ENCODE measurements around the gene TRMT1.
A peak's percentile ranks its signal among the peaks of the same experiment; 100 is the strongest.

TRMT1 gene

GRCh38 chr19:13127811-13128575, 11.5 kb upstream of the TRMT1 start:
- no peak for DNase-seq

DNA sequence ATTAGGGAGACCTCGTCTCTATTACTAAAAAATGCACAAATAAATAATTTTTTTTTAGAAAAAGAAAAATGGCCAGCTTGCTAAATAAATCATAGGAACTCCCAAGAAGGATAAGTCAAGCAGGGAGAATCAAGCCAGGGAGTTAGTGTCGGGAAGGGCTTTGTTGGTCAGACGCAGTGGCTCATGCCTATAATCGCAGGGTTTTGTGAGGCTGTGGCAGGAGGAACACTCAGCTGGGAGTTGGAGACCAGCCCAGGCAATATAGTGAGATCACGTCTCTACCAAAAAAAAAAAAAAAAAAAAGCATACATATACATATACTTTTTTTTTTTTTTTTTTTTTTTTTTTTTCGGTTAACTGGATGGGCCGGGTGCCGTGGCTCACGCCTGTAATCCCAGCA, 10.5 kb upstream of the TRMT1 start:
- no peak for DNase-seq

DNA sequence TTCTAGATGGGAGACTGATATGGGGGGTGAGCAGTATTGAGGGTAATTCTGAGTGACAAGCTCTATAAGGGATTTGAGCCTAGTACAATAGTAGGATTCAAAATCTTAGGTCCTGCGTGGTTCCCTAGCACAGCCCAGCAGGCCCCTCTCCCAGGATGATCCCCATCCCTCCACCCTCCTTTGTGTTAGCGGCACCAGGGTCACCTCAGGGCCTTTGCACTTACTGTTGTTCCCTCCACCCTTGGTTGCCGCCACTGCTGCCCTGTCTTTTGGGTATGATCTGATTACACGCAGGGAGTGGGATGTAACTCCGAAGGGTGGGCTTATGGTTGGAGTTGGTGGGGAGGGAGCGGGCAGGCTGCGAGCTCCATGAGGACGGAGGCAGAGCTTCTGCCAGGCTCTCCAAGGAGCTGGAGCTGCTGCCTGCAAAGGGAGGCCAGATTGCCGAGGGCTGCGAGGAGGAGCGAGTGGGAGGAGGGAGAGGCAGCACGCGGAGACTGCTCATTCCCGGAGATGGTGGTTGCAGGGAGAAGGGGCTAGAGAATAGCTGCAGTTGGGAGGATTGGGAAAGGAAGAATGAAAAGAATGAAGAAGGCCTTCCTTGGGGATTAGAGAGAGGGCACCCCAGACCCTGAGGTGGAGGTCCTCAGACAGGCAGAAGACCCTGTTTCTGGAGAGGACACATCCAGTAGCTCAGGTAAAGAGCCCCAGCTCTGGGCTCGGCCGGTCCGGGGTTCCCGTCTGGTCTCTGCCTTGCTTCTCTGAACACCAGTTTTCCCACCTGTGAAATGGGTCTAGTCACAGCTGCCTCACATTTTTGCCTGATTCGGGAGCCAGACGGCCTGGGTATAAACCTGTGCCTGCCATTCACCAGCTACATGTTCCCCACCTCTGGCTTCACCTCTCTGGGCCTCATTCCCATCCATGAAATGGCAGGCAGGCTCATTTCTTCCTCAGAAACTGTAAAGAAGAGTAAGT, 6.7 kb upstream of the TRMT1 start:
- DNase-seq: peak in 14 of 56 donors; percentile 10 to 57 (median 32)

GRCh38 chr19:13122275-13122878, 5.8 kb upstream of the TRMT1 start:
- no peak for DNase-seq

GRCh38 chr19:13121551-13122274, 5.2 kb upstream of the TRMT1 start:
- DNase-seq: no peak

GRCh38 chr19:13120817-13121216, 4.3 kb upstream of the TRMT1 start:
- DNase-seq: no peak

- no peak for DNase-seq
Observed at GRCh38 chr19:13120031-13120430, 3.5 kb upstream of the TRMT1 start.

DNA sequence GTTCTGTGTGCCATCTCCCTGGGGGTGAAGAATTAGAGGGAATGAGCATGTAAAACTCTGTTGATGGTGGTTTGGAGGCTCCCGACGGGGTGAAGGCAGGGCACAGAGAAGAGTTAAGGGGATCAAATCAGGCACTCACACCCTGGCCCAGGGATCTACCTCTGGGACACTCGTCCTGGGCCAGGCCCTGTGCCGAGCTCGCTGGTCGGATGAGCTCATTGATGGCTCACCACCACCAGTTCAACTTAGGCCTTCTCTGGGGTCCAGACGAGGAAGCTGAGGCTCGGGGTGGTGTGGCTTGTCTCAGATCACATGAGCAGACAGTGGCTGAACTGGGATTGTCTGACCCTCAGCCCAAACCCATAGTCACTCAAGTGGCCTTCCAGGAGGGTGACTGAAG, 3.1 kb upstream of the TRMT1 start:
- DNase-seq: no peak

DNA sequence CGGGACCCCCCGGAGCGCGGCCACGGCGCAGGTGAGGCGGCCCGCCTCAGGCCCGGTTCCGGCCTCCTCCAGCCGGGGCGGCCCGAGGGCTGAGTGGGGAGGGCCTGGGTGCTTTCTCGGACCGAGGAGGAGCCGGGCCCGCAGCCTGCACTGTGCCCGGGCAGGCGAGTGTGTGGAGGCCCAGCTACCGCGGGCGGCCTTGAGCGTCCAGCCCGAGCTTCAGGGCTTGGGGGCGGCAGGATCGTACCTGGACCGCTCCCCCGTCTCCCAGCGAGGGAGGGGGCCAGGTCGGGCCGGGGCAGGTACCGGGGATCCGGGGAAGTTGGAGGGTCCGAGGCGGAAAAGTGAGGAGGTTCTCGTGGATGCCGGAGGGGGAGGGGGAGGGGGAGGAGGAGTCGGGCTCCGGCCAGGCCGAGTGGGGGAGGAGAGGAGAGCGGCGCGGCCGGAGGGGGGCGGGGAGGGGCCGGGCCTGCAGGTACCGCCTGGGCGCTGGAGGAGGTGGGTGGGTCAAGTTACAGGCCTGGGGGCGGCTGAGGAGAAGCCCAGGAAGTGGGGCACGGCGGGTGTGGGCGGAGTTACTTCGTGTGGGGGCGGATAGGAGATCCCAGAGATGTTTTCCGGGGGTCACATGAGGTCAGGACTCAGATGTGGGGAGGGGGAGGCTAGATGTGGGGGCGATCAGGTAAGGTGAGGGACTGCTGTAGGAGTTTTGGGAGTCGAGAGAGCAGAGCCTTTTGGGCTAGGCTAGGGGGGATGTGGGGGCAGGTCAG, 2.1 kb upstream of the TRMT1 start:
- DNase-seq: peak in 3 of 56 donors; percentile 15 to 26 (median 15)

DNA sequence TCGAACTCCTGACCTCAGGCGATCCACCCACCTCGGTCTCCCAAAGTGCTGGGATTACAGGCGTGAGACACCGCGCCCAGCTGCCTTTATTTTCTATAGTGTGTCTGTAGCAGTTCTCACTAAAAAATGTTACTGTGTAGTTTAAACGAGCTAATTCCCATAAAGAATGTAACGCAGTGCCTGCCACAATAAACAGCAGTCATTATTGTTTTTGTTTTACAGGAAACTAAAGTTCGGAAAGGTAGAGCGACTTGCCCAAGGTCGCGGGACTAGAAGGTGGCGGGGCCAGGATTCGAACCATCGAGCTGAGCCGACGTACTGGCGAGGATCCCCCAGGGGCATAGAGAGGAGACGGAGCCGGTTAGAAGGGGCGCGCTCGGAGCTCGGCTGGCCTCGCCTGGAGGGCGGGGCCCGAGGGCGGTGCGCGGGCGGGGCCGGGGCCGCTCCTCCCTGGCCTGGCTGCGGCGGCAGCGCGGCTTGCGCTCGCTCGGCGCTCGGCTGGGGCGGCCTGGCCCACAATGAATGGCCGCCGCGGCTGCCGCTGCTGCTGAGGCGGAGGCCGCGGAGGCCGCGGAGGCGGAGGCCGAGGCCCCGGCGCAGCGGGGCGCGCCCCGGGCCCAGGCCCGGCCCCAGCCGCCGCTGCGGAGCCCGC, 1.4 kb upstream of the TRMT1 start, which contains the start of gene NACC1:
TSS of gene NACC1 (plus strand) at position 493 of the 652 bp plus-strand sequence. CDS start 16,944 bp downstream, outside the sequence.
- peak in 55 of 56 donors; percentile 20 to 94 (median 79) for DNase-seq

DNA sequence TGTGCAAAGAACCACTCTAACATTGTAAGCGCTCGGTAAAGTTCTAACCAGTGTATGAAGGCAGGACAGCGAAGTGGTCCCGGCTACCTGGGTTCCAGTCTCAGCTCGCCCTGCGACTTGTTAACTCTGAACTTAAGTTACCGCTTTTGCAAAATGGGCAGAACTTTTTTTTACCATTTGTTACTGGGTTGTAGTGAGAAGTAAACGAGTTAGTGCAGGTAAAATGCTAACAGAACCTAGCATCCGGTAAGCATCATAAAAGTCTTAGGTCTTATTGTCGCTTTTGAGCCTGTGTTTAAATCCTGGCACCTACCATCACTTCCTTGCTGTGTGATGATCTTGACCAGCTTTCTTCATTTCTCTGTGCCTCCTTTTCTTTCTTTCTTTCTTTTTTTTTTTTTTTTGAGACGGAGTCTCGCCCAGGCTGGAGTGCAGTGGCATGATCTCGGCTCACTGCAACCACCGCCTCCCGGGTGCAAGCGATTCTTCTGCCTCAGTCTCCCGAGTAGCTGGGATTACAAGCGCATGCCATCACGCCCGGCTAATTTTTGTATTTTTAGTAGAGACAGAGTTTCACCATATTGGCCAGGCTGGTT, 734 bp upstream of the TRMT1 start:
- DNase-seq: no peak

DNA sequence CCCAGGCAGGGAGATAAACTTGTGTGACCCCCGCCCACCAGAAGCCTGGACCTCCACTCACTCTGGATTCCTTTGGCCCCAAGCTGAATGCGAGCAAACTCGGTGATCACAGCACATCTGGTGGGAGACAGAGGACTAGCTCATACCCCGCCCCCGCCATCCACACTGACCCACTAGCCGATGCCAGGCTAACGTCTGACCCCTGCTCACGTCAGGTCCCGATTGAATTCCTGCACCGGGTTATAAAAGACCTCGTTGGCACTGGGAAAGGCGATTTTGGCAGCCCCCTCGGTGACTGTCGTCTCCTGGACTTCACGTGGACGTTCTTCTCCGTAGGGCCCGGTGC, 631 bp downstream of the TRMT1 start:
- DNase-seq: no peak

- no peak for DNase-seq
Observed at GRCh38 chr19:13112555-13112954, 4.0 kb downstream of the TRMT1 start.

DNA sequence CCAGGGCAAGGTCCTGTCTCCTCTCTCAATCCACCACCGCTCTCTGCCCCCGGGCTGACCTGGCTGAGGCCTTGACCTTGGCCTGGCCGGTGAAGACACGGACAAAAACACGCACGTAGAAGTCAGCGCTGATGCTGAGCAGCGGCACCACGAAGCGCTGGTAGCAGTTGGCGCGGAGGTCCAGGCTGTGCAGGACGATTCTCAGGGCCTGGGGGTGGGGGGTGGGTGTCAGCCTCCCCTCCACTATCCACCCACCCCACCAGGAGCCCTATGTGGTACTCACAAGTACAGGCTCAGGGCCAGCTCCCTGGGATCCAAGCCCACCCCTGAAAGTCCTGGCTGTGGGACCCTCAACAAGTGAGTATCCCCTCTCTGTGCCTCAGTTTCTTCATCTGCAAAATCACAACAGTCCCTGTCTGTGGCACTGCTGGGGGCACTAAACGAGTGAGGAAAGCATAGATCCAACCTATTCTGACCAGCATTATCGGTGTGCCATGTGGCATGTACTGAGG, 6.4 kb downstream of the TRMT1 start:
- DNase-seq: no peak

- no peak for DNase-seq
Observed at GRCh38 chr19:13109361-13110098, 7.0 kb downstream of the TRMT1 start.

DNA sequence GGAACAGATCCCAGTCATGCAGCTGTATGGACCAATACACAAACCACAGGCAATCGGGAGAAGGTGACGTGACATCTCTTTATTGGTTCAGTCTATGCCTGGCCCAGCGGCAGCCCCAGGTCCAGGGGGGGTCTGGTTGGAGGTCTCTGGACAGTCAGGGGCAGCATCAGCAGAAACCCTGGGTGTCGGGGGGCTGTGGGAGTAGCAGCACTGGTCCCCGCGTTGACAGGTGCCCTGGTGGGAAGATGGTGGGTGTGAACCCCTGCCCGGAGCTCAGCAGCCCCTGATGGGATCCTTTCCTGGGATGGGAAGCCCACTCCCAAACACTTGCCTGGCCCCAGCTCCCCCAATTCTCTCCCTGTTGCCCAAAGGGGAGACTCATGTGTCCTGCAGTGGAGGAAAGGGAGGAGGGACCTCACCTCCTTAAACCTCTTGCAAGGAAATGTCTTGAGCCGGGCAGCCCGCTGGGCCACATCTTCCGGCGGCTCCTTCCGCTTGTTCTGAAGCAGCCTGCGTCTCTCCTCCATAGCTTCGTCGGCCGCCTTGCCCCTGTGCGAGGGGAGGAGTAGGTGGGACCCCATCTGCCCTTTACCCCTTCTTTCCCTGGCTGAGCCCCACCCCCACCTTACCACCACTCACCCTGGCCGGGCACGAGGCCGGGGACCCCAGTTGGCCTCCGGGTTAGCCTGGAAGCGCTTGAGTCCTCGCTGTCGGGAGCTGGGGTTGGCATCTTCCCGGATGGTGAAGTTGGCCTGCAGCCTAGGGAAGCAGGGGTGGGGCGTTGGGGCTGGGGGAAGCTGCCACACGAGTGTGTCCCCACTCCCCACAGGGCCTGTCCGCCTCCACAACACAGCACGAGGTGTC, 11.5 kb downstream of the TRMT1 start:
- DNase-seq: no peak

- DNase-seq: peak in 33 of 56 donors; percentile 15 to 74 (median 46)
Observed at GRCh38 chr19:13104360-13104847, 12.1 kb downstream of the TRMT1 start.

Data from amygdala (tissue), 56 donors.